NCI-H128 (cell line): Measurements from ENCODE around the gene ANO10.
"Not testable (repeated sequence)": the region's sequence is repeated elsewhere in the genome, so short reads cannot be mapped to it uniquely, and the experiment has no call there.

Experiments used
- DNase-seq: peaks from one replicate; lab custom pipeline; 2025; ENCODE audit not compliant: unreplicated experiment; lab: John Stamatoyannopoulos, UW

The ANO10 gene

GRCh38 chr3:43378066-43378935 is 243.5 kb downstream of the ANO10 start:
- DNase-seq = no peak

GRCh38 chr3:43373560-43373928 is 248.3 kb downstream of the ANO10 start:
- no peak for DNase-seq

GRCh38 chr3:43372809-43373559 is 248.8 kb downstream of the ANO10 start:
- no peak for DNase-seq

GRCh38 chr3:43372007-43372740 is 249.6 kb downstream of the ANO10 start:
- no peak for DNase-seq

- DNase-seq = no peak
These were observed 250.3 kb downstream of the ANO10 start for GRCh38 chr3:43371494-43371893.

GRCh38 chr3:43370293-43370980 is 251.4 kb downstream of the ANO10 start:
- DNase-seq = no peak

GRCh38 chr3:43369404-43370292 is 252.2 kb downstream of the ANO10 start:
- no peak for DNase-seq

GRCh38 chr3:43366885-43367284 is 254.9 kb downstream of the ANO10 start:
- no peak for DNase-seq

- DNase-seq = no peak
These were observed 255.3 kb downstream of the ANO10 start for GRCh38 chr3:43366481-43366880.

- DNase-seq = no peak
These were observed 256.1 kb downstream of the ANO10 start for GRCh38 chr3:43365601-43366305.

GRCh38 chr3:43364926-43365325 is 256.9 kb downstream of the ANO10 start:
- no peak for DNase-seq

GRCh38 chr3:43364494-43364893 is 257.3 kb downstream of the ANO10 start:
- no peak for DNase-seq

- no peak for DNase-seq
These were observed 258.1 kb downstream of the ANO10 start for GRCh38 chr3:43363621-43364266.

- no peak for DNase-seq
These were observed 258.9 kb downstream of the ANO10 start for GRCh38 chr3:43362961-43363360.

GRCh38 chr3:43362183-43362582 is 259.6 kb downstream of the ANO10 start:
- no peak for DNase-seq

GRCh38 chr3:43361077-43361476 is 260.7 kb downstream of the ANO10 start:
- no peak for DNase-seq

GRCh38 chr3:43356033-43356432 is 265.8 kb downstream of the ANO10 start:
- DNase-seq = not testable (repeated sequence)

- DNase-seq = no peak
These were observed 267.7 kb downstream of the ANO10 start for GRCh38 chr3:43353923-43354670.
